ENCODE data around the gene HOXB4.
A peak's percentile ranks its signal among the peaks of the same experiment; 100 is the strongest.

HOXB4 gene

DNA sequence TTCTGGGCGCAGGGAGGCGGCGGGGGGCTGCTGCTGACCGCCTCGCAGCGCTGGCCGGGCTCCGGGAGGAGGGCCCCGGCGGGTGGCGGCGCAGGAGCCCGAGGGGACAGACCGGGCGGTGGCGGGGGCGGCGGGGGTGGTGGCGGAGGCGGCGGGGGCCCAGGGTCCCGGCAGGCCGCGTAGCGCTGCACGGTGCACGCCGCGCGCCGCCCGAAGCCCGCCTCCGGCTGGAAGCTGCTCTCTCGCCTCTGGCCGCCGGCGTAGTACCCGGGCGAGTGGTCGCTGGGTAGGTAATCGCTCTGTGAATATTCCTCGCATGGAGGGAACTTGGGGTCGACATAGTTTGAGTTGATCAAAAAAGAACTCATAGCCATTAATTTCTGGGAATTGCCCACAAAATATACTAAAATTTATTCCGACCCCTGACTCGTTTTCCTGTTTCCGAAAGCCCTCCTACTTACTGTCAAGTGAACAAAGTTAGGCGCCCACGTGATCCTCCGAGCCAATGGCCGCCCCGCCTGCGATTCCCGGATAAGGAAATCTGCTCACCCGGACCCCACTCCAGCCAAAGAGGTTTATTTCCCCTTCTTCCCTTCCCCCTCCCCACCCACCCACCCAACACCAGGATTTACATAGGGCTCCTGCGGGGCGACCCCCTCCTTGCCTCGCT is at the start of gene HOXB4:
TSS of gene HOXB4 (minus strand) at position 405 of the 670 bp plus-strand sequence. CDS start at position 374, 31 bp downstream.
- no peak for DNase-seq

DNA sequence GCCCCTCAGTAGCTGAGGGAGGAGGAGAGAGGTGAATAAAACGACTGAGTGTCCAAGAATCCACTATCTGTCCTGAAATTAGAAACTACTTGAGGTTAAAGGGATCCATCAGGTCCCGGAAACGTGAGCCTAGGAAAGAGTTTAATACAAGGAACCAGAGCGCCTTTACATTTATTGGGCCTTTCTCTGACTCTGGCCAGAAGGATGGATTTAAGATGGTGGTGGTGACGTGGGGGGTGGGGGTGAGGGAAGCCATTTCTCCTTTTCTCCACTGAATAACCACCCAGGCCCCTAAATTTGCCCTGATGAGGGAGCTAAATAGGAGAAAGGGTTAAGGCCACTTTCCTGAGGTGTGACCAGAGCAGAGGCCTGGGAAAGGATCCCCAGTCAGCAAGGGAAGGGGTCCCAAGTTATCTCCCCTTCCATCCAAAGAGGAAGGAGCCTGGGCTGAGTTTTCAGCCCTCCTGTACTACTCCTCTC is 49.0 kb upstream of the HOXB4 start:
- DNase-seq = no peak

DNA sequence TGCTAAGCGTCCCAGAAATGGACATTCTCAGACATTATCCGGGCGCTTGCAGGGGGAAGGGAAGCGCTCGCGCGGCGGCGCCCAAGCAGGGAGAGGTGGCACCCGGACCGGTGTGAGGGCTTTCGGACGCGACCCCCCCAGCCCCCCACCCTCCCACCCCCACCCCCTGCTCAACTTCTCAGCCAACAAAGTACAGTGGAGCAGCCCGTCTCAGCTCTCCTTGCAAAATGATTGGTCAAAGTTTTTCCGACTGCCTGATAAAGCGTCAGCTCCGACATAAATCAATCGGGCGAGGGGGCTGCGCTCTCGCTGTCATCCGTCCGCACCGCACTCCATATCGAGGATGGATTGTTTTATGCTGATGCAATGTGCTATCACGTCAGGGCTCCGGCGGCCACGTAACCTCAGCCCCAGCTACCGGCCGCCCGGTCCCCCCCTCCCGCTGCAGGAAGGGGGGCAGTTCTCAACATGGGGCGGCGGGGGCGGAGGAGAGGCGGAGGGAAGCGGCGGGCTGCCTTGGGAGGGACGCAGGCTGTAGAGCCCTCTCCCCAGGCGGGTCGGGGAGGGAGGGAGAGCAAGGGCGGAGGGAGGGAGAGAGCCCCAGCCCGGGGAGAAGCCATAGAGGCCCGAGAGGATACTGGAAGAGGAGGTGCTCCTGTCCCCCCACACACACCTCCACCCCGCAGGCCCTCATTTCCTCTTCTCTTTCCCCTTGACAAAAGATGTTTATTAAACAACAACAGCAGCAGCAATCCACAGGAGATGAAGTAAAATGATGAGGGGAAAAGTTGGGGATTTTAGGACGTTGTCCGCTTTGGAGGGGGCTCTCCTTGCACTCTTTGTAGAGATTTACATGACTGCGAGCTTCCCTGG is 48.3 kb upstream of the HOXB4 start, which contains the start of gene HOXB9:
TSS of gene HOXB9 (minus strand) at position 114 of the 873 bp plus-strand sequence. CDS start at position 25, 89 bp downstream.
- DNase-seq = peak; percentile 83 to 85

DNA sequence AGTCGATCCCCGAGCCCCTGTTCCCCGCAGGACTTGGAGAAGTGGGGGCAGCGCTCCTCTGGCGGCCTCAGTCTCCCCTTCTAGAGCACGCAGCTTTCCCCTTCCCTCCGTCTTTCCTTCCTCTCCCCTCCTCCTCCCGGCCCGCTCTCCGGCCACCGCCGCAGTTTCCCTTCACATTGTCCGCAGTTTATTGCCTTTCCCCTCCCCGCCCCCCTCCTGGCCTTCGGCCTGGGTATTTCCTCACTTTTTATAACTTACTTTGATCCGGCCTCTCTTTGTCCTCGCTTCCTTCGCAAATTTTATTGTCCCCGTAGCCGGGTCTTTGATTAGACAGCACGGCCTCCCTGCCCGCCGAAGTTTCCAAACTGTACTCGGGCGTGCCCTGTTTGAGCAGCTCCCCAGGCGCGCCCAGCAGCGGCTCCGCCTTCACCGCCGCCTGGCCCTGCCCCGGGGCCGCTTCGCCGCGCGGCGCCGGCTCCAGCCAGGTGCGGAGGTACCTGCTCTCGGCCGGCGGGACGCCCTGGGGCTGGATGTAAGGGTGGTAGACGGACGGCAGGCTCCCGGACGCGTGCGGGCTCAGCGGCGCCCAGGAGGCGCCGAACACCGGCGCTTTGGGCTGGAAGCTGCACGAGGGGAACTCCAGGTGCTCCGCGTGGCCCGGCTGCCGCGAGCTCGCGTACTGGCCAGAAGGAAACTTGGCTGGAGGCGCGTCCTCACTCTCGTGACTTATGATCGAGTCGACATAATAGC is 47.5 kb upstream of the HOXB4 start:
- peak; percentile 59 to 68 for DNase-seq

DNA sequence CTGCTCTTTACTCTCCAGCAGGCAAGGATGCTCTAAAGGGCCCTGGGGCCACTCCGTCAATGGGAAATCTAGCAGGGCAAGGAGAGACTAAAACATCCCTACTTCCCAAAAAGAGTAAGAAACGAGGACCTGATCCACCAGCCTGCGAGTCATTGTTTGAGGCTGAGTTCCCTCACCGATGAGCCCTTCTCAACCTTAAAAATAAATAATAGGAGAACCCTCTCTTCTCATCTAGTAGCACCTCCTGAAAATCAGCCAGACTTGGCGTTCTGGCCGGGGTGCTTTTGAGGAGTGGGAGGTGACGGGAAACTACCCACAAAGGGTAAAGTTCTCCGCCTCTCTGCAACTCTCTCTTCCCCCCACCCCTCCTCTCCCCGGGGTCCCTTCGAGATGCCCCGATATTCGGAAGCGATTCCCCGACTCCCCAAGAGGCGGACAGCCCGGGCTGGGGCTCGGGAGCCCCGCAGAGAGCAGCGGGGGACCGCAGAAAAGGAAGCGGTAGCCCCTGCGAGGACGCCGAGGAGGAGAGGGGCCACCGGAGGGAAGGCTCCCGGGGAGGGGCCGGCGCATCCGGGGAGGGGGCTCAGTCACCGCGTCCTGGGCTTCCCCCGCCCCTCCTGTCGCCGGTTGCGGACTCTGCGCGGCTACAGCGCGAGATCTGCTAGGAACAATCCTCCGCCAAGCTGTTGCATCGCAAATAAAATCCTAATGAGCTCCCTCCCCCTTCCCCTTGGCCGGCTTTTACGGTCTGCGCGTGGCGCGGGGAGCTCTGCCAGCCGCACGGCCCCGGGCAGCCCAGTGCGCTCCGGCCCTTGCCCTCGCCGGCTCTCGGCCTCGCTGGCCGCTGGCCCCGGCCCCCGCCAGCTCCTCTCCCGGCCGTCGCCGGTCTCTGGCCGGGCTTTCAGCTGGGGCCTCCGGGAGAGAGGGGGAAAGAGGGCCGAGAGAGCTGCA is 46.7 kb upstream of the HOXB4 start:
- DNase-seq = peak; percentile 45 to 53

DNA sequence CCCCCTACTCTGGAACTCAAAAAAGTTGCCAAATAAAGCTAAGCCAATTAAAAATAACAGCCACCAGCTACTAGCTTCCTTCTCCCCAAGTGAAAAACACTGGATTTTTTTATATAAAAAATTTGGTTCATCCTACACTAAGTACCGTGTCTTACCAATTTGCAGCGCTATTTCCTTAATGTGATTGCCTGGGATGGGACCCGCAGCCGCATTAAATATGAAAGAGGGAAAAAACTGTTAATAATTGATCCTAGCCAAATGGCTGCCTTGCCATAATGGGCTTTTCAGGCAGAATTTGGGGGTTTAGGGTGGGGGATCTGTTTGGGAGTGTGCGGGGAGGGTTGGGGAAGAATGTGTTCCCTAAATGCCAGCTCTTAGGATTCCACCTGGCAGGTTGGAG is 46.0 kb upstream of the HOXB4 start:
- DNase-seq = no peak

DNA sequence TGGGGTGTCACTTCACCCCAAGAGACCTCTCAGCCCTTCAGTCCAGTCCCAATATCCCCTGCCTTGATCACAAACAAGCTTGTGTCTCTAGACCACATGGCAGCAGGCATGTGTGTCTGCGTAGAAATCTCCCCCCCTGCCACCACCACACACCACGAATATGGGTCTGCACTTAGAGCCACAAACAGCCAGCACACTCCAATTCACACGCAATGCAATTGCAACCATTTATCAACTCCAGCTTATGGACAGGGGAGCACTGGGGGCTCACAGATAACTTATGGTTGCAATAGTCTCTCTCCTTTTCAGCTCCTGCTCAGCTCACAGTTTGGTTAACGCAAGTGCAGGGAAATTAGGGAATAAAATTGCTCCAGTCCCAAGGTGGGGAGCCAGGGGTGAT is 45.4 kb upstream of the HOXB4 start:
- DNase-seq = no peak

DNA sequence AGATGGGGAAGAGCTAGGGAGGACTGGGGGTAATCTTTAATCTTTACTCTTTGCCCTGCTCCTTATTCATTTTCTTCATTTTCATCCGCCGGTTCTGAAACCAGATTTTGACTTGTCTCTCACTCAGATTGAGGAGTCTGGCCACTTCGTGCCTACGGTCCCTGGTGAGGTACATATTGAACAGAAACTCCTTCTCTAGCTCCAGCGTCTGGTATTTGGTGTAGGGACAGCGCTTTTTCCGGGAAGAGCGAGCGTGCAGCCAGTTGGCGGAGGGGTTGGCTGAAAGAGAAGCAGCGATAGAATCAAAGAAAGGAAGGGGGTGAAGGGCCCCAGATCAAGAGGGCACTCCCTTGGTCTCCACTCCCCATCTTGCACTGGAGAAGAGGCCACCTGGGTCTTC is 44.7 kb upstream of the HOXB4 start:
- DNase-seq = no peak

DNA sequence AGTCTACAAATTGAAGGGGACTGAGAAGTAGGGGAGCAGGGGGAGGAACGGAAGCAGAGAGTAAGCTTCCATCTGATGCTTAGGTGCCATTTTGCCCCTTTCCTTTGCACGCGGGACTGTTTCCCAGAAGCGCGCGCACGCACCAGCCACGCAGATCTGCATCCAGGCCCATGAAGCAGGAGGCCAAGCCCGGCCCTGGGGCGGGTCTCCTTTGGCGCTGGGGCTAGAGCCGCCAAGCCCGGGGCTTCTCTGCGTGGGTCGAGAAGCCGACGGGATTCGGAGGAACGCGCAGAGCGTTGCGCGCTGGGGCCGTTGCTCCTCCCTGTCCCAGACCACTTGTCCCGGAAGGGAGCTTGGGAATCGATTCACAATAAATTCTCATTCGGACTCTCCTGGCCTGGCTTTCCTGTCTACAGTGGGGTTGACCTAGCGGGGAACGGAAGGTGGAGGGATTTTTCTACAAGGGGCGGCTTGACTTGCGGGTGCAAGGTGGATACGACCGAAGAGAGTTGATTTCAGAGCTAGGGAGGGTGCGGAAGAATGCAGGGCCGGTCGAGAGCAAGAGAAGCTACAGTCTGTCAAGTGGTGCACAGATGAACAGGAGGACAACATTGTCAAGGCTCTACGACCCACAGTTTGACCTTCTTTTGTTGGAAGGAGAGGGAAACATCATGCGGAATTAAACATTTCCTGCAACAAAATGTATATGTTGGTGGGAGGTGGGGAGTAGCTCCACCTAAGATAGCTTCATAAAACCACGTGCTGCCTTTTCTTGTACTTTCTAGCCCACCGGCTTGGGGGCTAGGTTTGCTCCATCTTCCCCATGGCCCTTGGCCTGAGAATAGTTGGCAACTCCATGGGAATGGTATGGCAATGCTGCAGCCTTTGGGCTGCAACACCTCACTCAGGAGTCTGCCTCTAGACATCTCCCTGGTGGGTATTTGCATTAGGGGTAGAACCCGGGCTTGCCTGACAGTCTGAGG is 43.6 kb upstream of the HOXB4 start:
- no peak for DNase-seq

DNA sequence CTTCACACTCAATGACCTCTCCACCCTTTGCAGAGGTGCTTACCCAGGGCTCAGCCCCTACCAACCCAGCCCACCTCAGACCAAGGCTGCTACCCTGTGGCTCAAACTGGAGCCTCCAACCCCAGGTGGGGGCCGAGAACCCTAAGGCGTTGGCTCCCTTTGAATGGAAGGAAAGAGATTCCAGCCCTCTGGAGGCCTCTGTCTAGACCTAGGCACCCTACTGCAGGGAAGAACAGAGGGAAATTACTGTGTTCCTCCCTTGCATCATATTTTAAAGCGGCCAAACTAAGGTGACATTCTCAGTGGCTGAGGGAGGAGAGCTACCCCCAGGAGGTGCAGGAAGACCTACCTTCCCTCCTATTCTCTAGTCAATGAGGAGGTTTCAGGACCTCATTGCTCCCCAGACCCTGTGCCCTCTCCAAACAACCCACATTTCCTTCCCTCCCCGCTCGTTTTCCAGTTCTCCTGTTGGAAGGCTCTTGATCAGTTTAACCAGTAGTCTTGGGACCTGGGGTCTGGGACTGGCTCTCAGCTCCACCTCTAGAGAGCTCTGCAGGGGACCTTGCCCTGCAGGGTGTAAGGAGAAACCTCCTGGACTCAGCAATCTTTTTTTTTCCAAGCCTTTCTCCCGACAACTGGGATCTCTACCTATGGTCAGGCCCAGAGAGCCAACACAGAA is 42.5 kb upstream of the HOXB4 start:
- no peak for DNase-seq

DNA sequence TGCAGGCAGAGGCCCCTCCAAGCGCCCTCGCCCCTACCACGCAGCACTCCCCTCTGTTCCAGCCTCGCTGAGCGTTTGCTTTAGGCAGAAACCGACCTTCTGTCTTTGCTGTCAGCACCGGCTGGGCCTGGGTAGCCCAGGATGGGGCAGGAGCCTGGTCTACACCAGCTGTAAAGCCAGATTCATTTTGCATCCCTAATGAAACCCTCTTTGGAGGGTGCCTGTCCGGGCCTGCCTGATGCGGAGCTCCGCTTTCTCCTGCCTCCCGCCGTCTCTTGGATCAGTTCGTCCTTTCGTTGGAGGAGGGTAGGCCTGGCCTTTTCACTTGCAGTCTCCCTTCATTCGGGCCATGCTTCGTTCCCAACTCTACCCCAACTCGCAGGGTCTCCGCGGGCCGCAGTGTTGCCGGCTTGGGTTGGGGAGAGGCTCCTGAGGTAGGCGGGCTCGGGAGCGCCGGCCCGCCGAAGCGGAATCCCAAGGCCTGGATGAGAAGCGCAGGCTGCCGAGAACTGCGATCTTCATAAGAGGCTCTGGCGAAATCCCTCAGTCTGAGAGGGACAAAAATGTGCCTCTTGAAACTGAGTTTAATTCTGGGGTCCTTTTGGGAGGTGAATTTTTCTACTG is 41.8 kb upstream of the HOXB4 start:
- no peak for DNase-seq

DNA sequence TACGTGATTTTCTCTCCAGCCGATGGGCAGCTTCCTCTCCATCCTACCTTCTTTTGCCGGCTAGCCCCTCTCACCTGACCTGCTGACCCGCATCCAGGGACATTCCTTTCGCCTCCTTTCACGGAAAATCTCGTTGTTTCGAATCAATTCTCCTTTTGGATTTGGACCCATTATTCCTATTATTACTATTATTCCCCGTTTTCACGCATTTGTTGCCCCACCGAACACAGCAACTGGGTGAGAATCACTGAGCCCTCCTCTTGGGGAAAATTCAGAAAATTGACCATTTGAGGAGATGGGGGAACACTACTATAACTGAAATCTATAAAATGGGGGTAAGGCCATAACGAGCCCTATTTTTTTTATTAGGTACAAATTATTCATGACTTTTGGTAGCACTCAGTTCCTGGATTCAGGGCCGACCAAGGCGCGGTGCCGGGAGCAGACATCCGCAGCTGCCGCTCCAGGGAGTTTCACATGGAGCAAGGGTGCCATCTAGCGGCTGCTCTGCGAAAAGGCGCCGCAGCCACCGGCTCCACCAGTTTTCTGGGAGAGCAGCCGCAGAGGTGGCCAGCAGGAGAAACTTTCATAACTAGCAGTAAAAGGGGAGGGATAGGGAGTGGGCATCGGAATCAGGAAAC is 40.2 kb upstream of the HOXB4 start:
- peak; percentile 81 to 84 for DNase-seq

DNA sequence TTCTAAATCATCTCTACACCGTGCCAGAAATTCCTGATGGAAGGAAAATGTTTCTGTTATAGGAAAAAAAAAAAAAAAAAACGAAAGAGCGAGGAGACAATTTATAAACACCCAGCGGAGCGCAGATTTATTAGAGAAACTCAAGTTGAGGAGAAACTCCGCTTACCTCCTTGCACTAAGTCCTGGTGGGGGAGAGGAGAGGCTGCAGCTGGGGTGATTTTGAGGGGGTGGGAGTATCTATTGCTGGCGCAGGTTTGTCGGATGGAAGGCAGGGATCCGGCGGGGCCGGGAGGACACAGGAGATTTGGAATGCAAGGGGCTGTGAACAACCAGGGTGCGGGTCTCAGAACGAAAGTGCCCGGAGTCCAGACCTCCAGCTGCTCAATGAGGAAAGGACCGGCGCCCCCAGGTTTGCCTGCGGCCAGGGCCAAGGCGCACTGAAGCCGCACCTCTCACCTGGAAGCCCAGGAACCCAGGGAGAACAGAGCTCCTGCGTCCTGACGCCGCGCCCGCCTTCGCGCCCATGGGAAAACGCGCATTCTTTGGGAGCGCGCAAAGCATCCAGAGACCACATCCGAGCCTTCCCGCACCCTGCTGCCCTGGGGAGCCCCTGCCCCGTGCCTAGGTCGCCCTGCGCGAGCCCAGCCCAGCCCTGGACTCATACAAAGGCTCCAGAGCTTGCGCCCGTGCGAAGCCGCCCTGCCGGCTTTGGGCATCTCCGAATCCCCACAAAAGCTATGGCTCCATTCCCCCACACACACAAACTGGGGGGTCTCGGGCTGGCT is 39.5 kb upstream of the HOXB4 start:
- DNase-seq = no peak

DNA sequence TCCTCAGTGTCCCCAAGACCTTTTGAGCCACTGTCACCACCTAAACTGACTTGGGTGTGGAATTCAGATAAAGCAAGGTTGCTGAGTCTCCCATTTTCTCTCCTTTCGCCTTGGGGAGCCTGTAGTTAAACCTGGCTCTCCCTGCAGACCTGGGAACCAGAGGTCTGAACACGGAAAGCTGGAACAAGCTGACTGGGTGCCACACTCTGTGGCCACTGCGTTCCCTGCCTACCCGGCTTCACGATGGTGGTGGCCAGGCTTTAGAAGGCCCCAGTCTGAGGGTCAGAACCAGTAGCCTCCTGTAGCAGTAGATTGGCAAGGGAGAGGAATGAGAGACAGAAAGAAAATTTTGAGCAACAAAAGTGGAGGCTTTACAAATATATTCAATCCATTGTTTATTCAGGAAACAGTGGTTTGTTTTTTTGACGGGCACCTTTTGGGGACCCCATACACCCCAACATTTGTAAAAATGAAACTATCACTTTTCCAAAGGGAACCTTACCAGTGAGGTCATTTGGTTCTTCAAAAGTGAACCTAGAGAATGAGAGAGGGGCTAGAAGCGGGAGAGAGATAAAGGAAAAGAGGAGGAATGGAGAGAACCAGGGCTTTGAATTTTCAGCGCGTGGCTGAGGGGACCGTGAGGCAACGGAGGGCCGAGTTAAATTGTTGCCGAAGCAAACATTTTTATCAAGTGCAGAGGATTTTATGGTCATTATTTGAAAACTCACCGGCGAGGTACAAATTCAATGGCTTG is 38.7 kb upstream of the HOXB4 start:
- no peak for DNase-seq

DNA sequence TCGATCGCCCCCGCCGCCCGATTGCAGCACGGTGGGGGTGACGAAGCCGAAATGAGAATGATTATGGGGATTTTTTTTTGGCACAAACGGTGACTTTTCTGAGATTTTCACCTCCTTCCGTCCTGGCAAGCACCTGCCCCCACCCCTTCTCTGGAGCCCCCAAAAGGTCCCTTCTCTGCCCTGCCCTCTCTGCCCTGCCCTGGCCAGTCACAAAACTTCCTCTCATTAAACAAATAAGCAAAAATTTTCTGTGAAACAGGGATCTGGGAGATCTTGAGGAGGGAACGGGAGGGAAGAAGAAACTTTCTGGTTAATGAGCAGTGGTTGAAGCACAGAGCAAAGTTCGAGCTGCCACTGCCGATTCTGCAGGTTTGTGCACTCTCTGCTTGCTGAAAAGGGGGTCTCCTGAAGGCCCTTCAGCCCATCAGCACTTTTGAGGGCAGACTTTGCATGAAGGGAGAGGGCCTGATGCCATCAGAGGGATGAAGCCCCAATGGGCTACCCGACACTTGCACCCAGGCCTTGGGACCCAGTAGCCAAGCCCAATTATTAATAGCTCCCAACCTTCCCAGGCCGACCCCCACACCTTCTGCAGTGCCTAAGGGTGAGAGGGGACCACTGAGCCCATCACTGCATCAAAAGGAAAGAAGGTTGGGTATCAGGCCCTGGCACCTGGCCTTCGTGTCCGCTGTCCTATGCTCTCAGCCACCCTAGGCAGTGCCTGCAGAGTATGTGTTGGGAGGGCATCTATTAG is 38.0 kb upstream of the HOXB4 start:
- DNase-seq = no peak

DNA sequence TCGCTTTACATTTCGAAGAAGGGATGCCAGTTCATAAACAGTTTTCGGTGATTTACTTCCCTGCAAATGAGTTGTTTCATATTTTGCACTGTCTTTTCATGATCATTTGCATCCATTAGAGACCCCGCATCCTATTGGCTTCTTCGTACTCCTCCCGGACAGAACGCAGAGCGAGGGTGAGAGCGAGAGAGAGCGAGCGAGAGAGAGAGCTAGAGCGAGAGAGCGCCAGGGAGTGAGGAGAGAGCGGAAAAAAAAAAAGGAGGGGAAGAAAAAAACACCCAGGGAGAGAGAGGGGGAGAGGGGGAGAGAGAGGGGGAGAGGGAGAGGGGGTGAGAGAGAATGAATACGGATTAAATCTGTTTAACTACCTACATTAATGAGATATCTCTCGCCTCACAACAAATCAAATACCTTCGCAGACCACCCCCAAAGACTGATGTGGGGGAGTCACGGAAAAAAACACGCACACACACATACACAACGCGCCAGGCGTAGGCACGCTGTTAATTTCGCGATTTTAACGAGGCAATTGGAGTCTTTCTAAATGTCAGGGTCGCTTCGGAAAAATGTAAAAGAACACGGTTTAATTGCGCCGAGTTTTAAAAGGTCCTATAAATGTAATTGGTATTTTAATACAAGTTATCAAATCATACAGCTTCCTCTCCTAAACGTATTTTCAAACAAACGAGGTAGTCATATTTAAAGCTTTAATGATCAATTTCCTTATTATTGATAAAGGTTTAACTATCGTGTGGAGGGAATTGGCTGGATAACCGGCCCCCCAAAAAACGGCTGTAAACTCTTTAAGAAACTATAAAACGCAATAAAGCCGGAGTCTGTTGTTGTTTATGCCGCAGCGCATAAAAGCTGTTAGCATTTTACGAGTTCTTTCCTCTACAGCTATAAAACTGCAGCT is 37.2 kb upstream of the HOXB4 start, which contains the start of gene HOXB8:
TSS of gene HOXB8 (minus strand) at position 246 of the 916 bp plus-strand sequence. CDS start 588 bp downstream, outside the sequence.
- DNase-seq = peak in 1 of 2 experiments; percentile 20
